NCI-H187 treated with DMSO at 0.1 percent for 48 hours (cell line): Measurements from ENCODE around the gene SHQ1.
"Not testable (repeated sequence)": the region's sequence is repeated elsewhere in the genome, so short reads cannot be mapped to it uniquely, and the experiment has no call there.

Experiments used
- DNase-seq: peaks from one replicate; lab custom pipeline; 2025; lab: John Stamatoyannopoulos, UW

Gene SHQ1

DNA sequence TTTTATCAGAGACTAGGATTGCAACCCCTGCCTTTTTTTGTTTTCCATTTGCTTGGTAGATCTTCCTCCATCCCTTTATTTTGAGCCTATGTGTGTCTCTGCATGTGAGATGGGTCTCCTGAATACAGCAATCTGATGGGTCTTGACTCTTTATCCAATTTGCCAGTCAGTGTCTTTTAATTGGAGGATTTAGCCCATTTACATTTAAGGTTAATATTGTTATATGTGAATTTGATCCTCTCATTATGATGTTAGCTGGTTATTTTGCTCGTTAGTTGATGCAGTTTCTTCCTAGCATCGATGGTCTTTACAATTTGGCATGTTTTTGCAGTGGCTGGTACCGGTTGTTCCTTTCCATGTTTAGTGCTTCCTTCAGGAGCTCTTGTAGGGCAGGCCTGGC, 134.1 kb downstream of the SHQ1 start:
- DNase-seq, result not testable (repeated sequence)

DNA sequence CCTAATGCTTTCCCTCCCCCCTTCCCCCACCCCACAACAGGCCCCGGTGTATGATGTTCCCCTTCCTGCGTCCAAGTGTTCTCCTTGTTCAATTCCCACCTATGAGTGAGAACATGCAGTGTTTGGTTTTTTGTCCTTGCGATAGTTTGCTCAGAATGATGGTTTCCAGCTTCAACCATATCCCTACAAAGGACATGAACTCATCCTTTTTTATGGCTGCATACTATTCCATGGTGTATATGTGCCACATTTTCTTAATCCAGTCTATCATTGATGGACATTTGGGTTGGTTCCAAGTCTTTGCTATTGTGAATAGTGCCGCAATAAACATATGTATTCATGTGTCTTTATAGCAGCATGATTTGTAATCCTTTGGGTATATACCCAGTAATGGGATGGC, 137.8 kb downstream of the SHQ1 start:
- not testable (repeated sequence) for DNase-seq

DNA sequence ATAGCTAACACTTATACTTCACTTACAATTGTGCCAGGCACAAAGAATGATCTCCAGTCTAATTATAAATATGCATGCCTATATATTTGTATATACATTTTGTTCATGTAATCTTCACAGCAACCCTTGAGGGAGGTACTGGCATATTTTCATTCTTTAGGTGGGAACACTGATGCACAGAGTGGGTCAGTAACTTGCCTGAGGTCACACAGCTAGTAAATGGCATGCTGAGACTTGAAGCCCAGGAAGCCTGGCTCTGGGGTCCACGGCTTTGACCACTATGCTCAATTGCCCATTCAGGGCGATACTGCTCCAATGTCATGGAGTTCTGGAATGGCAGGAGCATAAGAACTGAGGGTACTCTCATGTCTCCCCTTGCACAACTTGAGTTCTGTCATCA, 139.8 kb downstream of the SHQ1 start:
- no peak for DNase-seq

DNA sequence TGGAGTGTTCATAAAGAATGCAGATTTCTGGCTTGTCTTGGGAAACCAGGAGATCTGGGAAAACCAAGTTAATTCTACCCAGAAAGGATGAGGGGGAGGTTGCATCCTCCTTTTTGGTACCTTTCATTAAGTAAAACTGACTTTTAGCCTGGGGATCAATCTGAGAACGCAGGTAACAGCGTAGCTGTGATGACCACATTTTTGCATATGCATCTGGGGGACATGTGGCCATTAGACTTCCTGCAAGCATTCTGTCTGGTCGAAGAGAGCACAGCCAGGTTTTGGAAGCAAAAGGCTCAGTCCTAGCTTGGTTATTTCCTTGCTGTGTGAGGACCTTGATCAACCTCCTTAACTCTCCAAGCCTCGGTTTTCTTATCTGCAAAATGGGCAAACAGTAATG, 145.2 kb downstream of the SHQ1 start:
- no peak for DNase-seq

DNA sequence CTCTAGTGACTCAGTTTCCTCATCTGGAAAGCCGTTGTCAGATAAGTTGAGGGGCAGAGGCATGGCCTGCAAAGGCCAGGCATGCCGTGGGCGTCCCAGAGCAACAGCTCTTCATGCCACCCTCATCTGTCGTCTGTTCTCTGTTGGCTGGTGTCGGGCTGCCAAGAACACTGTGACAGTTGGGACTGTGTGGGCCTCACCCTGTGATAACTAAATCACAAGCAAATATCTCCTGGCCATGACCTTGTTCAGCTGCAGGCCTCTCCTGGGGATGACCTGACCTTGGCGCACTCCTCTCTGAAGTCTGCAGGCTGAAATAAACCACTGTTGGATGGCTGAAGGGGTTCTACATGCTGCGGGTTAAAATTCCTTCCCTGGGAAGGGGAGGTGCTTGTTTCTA, 145.9 kb downstream of the SHQ1 start:
- no peak for DNase-seq

DNA sequence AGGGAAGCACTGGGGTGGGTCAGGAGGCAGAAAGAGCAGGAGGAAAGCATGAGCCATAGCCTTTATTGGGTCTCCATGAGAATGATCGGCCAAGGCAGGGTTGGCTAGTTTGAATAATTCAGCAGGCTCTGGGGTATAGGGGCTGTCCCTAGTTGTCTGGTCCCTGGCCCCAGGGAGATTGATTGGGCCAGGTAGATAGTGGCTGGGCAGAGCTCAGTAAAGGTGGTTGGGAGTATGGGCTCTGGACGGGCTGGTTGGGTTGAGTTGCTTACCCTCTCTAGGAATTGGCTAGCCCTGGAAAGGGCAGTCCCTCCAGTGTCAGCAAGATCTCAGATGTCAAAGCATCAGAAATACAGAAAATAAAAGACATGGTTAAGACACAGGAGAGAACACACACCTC, 148.1 kb downstream of the SHQ1 start:
- no peak for DNase-seq

DNA sequence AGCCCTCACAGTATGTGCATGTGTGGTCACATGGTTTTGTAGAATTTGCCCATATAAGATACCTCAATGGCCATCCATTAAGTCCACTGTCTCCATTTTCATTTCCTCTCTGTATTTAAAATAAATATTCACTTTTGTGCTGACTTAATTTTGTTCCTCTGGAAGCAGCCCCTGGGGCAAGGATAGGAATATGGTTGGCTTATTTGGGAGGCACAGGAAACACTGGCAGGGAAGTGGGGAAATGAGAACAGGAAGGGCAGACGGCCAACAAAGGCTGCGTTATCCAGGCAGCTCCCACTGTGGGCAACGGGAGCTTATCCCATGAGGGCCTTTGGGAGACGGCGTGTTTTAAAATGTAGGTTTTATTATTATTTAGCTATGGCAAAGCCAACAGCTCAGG, 148.6 kb downstream of the SHQ1 start:
- DNase-seq, result no peak
